GM19023 (cell line): ENCODE data around the gene CDH13.
A peak's percentile ranks its signal among the peaks of the same experiment; 100 is the strongest.

Source experiments
- ATAC-seq: cut with Tn5 transposase; IDR thresholded peaks from one replicate; pipeline ENCODE4 v1.9.1; 2021; ENCODE audit warnings: mild to moderate bottlenecking, moderate library complexity; ENCODE audit not compliant: unreplicated experiment

The CDH13 gene

DNA sequence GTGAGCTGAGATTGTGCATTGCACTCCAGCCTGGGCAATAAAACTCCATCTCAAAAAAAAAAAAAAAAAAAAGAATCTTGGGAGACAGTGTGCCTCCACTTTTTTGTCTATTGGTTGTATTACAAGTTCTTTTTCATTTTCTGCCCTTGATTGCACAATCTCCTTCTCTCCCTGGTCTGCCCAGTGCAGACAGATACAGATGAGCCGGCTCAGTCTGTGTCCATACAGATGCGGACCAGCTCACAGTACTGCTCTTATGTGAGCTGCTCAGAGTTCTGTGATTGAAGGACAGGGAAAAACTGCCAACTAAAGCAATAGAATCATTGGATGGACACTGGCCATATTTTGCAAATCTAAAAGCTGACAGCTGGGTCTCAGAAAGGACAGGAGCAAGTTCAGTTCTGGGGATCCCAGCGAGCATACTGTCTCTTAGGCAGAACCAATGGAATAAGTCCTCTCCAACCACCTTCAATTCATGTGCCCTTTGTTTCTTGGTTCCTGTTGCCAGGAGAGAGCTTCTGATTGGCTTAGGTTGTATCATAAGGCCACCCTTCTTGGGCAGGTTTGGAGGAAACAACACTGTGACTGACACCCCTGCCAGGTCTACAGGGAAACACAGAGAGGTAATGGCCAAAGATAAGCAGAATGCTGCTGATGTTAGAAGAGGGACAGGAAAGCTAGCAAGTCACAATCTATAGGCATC is 685.4 kb downstream of the CDH13 start:
- ATAC-seq: no peak

DNA sequence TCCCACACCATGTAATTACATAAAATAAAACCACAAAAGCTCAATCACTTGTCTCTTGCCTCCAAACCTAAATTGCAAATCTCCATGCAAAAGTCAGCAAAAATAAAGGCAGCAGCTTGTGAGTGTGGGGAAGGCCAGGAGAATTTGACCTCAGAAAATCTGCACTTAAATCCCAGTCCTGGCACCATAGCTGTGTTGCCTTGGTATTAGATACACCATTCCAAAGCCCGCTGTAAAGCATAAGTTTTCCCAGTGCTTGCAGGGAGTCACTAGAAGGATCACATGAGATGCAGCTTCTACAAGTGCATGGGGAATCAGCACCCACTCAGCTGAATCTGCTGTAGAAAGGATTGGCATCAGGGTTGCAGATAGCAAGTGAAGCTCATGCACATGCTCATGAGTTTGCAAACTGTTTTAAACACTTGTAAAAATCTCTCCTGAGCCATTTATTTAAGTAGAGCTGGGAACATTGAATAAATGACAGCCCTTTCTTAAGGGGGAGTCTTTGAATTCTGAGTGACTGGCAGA is 686.0 kb downstream of the CDH13 start:
- no peak for ATAC-seq

DNA sequence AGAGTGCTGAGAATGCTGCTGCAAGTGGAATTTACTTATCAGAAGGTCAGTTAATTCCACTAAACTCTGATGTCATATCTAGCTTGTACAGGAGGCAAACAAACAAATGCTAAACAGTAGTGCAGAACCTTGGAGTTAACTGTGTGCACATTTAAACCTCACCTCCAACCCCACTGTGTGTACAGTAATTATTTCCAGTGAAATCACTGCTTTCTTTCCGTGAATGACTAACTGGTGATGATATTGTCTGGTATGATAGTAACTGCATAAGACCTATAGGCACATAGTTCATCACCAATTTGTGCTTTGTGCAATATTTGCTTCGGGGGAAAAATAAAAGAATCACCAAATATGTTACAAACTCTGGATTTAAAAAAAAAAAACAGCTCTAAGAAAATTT is 688.5 kb downstream of the CDH13 start:
- no peak for ATAC-seq

DNA sequence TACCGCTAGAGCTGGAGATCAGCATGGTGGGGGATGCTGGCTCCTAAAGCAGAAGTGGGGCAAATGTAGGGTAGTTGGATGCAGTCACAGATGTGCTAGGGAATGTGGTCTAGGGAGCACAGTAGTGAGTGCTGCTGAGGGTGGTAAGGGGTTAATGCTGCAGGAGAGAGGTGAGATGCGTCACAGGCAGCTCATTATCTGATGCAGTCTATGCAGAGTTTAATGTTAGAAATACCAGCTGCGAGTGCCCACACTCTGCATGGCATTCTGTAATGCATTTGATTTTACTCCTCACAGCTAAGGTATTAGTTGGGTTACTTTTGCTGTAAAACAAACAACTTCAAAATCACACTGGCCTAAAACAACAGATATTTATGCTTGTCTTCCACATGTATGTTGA is 689.7 kb downstream of the CDH13 start:
- no peak for ATAC-seq

DNA sequence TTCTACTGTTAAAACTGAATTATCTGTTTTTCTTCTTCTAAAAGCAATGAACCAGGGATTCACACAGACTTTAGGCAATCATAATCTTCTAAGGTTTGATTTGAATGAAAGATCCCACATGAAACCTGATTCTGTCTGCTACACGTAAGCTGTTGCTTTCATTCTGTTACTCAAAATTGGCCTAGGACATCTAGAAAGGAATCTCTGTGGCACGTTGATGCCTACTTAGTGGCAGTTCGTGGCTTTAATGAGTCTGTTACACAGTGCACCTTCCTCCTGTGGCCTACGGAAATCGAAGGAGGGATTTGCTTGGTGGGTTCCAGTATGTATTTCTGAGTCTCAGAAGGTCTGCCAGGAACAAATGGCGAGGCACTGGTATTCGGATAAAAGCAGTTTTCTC is 691.6 kb downstream of the CDH13 start:
- no peak for ATAC-seq

DNA sequence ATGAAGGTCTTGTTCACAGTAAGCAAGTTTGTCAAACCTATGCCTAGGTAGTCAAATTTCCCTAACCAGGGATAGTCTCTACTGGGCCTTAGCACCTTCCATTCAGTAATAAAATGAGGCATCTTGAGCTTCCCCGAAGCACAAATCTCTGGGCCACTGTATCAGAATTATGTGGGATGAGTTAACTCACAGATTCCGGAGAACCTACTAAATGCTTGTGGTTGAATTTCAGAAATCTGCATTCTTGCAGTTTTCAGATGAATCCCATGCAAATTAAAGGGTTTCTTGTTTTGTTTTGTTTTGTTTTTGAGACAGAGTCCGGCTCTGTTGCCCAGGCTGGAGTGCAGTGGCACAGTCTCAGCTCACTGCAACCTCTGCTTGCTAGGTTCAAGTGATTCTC is 702.2 kb downstream of the CDH13 start:
- no peak for ATAC-seq

DNA sequence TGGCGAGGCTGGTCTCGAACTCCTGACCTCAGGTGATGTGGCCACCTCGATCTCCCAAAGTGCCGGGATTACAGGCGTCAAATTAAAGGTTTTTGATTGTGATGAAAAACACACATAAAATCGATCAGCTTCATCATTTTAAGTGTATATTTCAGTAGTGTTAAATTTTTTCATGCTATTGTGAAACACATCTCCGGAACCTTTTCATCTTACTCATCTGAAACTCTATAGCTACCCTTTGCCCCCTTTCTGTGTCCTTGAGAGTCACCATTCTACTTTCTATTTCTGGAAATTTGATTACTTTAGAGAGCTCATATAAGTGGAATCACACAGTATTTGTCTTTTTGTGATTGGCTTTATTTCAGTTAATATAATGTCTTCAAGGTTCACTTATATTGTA is 702.7 kb downstream of the CDH13 start:
- no peak for ATAC-seq

DNA sequence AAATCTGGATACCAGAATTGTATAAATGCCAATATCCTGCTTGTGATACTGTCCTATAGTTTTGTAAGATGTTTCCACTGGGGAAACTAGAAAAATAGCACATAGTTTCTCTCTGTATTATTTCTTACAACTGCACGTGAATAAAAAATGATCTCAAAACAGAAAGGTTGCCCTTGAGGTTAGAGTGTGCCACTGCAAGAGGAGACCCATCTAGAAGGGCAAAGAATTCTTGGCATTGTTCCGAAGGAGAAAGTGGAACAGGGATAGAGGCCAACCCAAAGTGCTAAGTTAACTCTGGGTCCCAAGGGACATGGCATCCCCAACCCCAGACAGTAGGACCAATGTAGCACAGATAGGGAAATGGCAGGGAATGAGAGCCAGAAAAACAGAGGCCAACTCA is 703.5 kb downstream of the CDH13 start:
- no peak for ATAC-seq

DNA sequence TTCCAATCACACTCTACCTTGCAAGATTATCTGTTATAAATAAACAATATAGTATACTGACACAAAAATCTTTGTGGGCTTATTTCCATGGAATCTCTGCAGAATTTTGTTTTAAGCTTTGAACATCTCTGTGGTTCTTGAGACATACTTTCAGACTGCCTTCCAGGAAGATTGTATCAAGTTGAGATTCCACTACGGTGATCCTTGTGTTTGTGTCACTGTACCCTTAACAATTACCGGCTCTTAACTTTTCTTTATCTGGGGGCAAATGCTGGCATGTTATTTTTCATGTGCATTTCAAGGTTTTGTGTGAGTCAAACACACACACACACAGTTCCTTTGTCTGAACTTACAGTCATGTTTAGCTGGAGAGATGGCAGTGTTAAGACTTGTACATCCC is 708.3 kb downstream of the CDH13 start:
- no peak for ATAC-seq

DNA sequence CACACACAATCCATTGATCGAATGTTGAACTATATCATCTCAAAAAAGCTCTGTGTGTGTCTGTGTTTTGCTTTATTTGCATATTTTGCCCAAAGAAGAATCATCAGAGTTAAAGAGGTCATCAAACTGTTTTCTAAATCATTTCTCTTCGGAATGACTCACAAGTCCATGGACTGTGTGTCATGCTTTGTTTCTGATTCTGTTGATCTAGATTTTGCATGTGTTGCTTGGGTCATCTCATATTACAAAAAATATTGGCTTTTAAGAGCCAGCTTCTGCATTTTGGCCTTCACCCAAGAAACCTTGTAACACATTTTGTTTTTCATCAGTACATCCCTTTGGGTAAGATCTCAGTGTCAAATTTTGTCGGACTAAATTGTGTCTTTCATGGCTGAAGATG is 709.8 kb downstream of the CDH13 start:
- ATAC-seq: no peak

DNA sequence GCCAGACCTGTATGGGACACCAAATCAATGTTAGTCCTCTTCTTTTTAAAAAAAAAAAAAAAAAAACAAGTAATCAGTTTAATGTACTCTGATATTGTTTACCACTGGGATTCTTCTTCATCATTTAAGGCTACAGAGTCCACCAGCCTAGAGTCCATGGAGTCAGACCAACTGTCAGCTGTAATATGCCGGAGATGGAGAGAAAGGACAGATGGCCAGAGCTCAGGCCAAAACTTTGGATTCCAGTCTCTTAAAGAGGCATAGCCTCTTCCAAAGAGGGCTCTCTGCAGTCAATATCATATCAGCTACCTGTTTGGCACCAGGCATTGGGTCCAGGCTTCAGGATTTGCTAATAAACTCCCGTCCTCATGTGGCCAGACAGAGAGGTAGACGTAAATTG is 711.4 kb downstream of the CDH13 start:
- no peak for ATAC-seq

DNA sequence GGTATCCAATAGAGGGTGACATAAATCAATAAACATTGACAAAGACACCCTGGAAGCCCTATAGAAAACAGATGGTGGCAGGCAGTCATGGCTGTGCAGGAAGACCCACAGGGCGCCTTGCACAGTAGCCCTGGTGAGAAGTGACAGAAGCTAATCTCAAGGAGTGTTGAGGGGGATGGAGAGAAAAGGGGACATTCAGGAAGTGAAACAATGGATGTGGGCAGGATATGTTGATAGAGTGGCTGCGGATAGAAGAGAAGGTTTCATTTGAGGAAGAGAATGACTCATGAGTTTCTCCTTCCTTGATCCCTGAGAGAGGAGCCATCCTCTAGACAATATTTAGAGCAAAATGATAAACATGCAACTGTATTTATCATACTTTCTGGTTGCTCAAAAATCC is 712.2 kb downstream of the CDH13 start:
- ATAC-seq: no peak

DNA sequence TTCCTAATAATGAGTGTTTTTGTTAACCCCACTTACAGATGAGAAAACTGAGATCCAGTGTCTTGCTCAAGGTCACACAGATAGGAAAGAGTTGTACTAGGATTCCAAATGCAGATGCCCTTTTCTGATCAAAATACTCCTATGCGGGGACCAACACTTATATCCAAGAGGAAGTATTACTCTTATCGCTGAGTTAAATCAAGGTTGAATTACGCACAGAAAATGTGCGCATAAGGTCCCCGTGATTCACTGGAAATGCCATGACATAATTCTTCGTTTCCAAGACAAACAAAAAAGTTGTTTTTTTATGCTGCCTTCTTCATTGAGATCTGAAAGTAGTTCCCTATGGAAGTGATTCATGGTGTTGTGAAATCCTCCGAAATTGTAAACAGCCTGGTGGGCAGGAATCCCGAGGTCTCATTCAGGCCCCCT is 717.2 kb downstream of the CDH13 start:
- no peak for ATAC-seq

DNA sequence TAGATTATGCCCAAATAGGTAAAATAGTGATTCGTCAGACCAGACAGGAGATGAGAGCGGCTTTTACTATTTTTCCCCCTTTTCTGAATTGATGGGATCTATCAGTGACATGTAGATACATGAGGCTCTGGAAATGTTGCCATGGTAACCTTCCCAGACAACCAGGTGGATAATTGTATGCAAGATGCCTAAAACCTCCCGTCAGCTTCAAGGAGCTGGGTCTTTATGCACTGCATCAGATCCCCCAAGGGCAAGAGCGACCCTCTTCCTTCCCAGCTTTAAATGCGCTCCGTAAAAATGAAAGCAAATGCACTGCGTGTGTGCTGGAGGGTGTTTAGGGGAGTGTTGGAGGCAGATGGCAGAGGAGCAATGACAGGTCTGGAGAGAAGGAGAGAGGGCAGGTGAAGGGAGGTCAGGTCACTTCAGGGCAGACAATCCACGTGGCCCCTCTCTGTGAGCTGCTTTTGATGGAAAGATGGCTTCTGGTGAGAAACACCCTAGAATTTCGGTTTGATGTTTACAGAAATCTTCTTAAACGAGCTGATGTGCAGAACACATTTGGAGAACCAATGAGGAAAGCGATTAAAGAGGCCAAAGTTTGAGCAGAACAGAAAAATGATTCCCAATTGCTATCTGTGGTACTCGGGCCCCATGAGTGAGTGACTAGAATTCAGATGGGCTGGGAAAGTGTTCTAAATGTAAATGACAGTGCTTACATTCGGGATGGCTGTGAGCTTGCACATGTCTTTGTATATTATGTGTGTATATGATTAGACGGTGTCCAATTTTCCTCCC is 719.3 kb downstream of the CDH13 start:
- ATAC-seq: no peak

DNA sequence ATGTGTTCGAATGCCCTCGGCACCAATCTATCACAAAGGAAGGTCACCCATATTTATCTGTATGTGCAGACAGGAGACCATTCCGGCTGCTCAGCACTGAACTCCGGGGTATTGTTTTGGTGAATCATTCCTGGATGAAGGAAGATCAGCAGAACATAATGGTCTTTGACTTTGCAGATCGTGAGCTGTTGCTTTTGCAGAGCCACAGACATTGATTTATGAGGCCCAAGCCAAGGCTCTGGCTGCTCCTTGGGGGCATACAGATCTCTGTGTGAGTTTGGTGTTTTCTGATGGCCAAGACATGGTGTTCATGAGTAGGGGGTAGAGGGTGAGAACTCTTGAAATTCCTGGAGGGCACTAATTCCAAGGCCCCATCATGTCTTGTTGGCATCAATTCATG is 722.2 kb downstream of the CDH13 start:
- ATAC-seq: no peak

DNA sequence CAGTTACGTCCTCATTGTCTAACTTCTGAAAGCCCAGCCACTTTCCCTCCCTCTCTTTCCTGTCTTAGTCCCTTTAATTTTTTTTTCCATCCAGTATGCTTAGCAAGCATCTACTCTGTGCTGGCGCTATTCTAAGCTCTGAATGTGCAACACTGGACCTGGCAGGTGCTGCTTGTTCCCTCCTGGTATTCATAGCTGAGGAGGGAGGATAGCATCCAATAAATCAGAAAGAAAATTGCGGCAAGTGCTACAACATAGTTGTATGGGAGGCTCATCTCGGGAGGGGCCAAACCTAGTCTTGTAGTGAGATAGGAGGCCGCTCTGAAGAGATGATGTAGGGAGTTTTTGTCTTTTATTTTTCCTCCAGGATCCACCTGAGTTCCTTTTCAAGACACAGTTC is 723.7 kb downstream of the CDH13 start:
- ATAC-seq: no peak

DNA sequence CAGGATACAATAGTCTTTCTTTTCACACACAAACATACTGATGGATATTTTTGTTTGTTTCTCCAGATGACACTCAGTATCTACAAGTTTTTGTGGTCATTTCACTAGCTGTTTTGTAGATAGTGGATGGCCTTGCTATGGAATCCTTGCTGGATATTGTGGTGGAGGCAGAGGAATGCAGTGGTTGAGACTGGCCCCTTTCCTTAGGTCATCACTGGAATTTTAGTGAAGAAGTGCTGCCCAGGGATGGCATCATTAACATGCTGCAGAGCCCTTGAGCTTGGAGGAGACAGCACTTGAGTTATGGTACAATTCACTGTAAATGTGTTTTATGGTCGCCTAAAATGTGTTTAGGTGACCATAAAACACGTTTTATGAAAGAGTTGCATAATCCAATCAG is 725.1 kb downstream of the CDH13 start:
- ATAC-seq: no peak

DNA sequence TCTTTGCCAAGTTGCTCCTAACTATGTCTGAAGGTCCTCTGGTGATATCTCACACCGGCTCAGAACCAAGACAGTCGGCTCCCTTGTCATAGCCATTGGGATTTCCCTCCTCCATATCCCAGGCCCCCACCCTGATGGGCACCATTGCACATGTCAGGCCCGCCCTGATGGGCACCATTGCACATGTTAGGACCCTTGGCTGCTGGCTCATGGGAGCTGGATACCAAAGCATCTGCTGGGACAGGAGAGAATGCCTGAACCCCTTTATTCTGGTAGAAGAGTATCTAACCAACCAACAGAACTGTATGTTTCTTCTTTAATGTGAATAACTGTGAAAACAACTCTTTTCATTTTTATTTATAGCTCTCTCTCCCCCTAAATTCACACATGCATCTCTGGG is 726.5 kb downstream of the CDH13 start:
- no peak for ATAC-seq

DNA sequence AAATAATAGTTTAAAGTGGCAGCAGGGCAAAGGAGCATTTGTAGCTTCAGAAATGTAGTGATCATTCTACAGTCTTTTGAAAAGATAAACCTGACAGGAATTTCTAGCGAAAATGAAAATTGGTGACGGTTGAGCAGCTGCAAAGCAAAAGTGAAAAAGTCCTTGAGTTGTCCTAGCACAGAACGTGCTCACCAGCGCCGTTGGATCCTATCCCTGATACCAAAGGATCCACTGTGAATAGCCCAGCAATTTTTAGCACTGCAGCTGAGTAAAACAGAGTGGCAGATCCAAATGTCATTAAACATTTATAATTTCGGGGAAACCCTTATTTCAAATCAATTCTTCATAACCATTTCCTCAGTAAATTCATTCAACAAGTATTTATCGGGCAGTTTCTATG is 727.2 kb downstream of the CDH13 start:
- ATAC-seq: no peak

DNA sequence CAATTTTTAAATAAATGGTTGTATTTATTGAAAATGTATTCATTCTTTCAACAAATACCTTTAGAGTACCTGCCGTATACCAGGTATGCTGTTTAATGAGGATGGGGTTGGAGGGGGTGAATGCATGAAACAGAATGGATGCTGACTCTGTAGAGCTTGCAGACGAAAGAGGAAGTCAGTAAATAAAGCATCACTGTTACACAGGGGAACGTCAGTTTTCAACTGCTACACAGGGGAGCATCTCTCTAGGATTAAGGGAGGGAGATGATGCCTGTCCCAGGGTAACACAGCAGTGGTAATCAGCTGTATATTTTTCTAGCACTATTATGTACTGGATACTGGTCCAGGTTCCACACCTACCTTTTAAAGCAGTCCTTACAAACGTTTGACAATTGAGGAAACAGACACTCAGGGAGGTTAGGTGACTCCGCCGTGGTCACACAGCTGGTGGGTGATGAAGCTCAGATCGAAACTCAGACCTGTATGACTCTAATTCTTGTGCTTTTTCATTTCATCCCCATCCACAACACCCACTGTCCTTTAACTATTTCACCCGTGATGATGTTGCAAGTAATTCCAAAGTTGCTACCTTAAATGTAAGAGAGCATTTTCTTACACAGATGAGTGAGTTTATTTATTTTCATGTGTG is 728.9 kb downstream of the CDH13 start:
- ATAC-seq: no peak

DNA sequence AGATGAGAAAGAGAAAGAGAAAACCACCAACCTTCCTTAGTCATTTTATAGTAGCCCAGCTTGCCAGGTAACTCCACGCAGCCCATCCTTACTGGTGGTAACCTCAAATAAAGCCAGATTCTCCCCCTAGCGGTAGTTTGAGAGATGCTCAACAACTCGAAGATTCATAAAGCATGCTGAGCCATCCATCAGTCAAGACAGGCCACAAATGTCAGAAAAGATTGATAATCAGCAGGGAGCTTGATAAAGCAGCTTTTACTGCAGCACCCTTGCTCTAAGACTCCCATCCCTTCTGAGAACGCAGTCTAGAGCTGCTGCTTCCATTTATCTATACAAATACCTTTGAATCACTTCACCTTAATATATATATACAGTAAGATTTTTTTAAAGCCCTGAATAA is 729.5 kb downstream of the CDH13 start:
- ATAC-seq: peak; percentile 60

DNA sequence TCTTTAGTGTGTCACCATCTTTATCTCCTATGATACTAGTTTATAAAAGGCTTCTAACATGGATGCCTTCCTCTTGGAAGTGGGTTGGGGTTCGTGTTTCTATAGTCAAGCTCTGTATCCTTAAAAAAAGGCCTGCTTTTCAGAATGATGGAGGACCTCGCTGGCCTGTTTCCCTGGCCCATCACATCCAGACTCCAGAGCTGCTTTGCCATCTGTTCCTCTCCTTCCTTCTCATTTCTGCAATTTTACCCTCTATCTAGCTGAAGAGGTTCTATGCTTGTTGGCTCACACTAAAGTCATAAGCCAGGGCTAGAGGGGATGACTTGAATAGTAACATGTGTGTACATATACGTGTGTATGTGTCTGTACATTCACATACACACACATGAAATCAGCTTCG is 730.2 kb downstream of the CDH13 start:
- no peak for ATAC-seq
